Mucosa of stomach (tissue), 1 donor: ENCODE results near the gene LTO1.

Source experiments
- H3K27me3 ChIP-seq: one replicate; pipeline ENCODE4 v1.7.0; 2013; ENCODE audit warnings: mild to moderate bottlenecking, low read length; ENCODE audit not compliant: control insufficient read depth, insufficient read depth
- H3K36me3 ChIP-seq: one replicate; pipeline ENCODE4 v1.7.0; 2013; ENCODE audit warnings: low read length; ENCODE audit not compliant: control insufficient read depth, insufficient read depth
- H3K4me1 ChIP-seq: one replicate; pipeline ENCODE4 v1.7.0; 2013; ENCODE audit warnings: mild to moderate bottlenecking, low read length; ENCODE audit not compliant: control insufficient read depth, insufficient read depth
- H3K4me3 ChIP-seq: one replicate; pipeline ENCODE4 v1.7.0; 2013; ENCODE audit warnings: low read length
- H3K9ac ChIP-seq: one replicate; pipeline ENCODE4 v1.7.0; 2013; ENCODE audit warnings: mild to moderate bottlenecking, low read length, moderate library complexity
- H3K9me3 ChIP-seq: one replicate; pipeline ENCODE4 v1.7.0; 2013; ENCODE audit warnings: mild to moderate bottlenecking, low read length, moderate library complexity; ENCODE audit not compliant: control insufficient read depth
- donor health status: Pancreatic carcinoma.

LTO1 gene

DNA sequence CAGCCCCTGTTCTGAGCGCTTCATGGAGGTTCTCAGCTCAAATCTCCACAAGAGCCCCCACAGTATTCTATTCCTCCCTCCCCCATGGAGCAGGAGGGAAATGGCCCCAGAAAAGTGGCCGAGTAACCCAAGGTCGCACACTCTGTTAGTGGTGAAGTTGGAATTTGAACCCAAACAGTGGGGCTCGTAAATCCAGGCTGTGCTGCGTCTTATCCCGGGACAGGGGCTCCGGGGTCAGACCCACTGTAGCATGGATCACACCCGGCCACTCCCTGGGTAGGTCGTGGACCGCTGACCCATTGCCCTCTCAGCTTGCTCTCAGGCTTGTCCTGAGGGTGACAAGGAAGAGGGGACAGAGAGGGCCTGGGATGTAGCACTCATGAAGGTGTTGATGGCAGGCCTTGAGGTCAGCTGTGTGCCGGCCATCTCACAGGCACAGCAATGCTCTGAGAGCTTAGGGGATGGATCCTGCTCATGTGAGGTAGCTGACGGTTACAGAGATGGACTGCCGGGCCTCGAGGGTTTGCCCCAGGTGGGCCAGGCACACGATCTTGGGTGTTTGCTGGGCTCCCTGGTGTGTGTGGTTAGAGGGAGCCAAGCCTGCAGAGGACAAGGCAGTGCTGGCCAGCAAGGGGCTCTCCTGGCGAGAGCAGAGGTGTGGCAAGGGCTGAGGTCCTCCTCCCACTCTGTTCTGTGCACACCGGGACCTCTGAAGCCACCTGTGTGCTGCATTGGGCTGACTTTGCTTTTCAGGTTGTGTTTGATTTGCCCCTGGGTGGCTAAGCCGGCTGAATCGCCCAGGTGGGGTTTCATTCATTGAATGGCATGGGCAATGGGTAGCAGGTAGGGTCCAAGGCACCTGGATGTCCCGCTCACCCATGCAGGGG, 31.0 kb upstream of the LTO1 start:
- H3K36me3 ChIP-seq = no peaks in the 10 kb centered on the region
- H3K9ac ChIP-seq = no peak overlapping the region
- H3K4me1 ChIP-seq = peaks cover 6% of the 10 kb centered on the region
- H3K27me3 ChIP-seq = peaks cover 72% of the 10 kb centered on the region
- no peaks in the 10 kb centered on the region for H3K9me3 ChIP-seq
- no peak overlapping the region for H3K4me3 ChIP-seq

DNA sequence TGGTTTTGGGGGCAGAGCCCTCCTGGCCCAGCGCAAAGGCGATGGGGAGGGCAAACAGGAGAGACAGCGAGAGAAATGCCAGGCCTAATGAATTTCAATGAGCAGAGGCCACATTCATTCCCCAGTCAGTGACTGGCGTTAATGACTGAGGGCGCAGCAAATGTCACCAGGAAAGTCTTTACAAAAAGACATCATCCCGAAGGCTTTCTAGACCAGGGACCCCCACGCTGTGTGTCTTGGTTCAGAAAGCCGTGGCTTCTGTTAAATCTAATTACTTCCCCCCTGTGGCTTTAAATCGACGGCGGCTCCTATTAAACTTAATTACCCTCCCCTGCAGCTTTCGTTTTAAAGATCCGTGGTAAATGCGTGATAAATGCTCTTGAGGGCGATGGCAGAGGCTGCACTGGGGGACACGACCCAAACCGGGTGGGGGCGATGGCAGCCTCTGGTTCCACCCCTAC, 30.2 kb upstream of the LTO1 start:
- Histone ChIP-seq H3K4me3 (no peak overlapping the region), H3K4me1 (peaks cover 11% of the 10 kb centered on the region), H3K9ac (no peak overlapping the region), H3K9me3 (no peaks in the 10 kb centered on the region), H3K36me3 (no peaks in the 10 kb centered on the region), H3K27me3 (peaks cover 77% of the 10 kb centered on the region)

GRCh38 chr11:69704508-69705253, 29.5 kb upstream of the LTO1 start:
- Histone ChIP-seq H3K36me3 (no peaks in the 10 kb centered on the region), H3K4me1 (peaks cover 11% of the 10 kb centered on the region), H3K9ac (no peak overlapping the region), H3K27me3 (peaks cover 73% of the 10 kb centered on the region), H3K9me3 (no peaks in the 10 kb centered on the region), H3K4me3 (no peak overlapping the region)

- H3K9ac ChIP-seq = no peak within 1 kb of the TSS
- H3K4me3 ChIP-seq = no peak within 1 kb of the TSS
- H3K4me1 ChIP-seq = peaks cover 11% of the 10 kb centered on the region
- no peaks in the 10 kb centered on the region for H3K9me3 ChIP-seq
- peaks cover 67% of the 10 kb centered on the region for H3K27me3 ChIP-seq
- H3K36me3 ChIP-seq = no peaks in the 10 kb centered on the region
Measured at GRCh38 chr11:69703768-69704507, 28.8 kb upstream of the LTO1 start, which contains the start of gene FGF19. Gene FGF19, minus strand, starts transcription at chr11:69704022. Its CDS starts 146 bp downstream, at chr11:69703876.

DNA sequence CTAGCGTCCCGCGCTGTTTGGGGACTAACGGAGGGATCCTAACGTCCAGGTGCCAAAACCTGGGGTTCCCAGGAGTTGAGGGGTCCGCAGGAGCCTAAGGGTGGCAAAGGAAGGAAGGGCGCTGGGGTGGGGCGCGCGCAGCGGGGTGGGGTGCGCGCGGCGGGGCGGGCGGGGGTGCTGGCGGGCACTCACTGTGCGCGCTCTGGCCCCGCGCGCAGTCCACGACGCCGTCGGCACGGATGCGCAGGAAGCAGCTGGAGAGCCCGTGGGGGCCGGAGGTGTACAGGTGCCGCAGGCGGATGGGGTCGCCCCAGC, 28.3 kb upstream of the LTO1 start:
- no peaks in the 10 kb centered on the region for H3K36me3 ChIP-seq
- no peak overlapping the region for H3K4me3 ChIP-seq
- H3K27me3 ChIP-seq = peaks cover 67% of the 10 kb centered on the region
- H3K9ac ChIP-seq = no peak overlapping the region
- H3K9me3 ChIP-seq = no peaks in the 10 kb centered on the region
- H3K4me1 ChIP-seq = peaks cover 11% of the 10 kb centered on the region

GRCh38 chr11:69702769-69703452, 27.8 kb upstream of the LTO1 start:
- peaks cover 67% of the 10 kb centered on the region for H3K27me3 ChIP-seq
- no peaks in the 10 kb centered on the region for H3K36me3 ChIP-seq
- H3K9me3 ChIP-seq = no peaks in the 10 kb centered on the region
- H3K4me3 ChIP-seq = no peak overlapping the region
- H3K9ac ChIP-seq = no peak overlapping the region
- peaks cover 11% of the 10 kb centered on the region for H3K4me1 ChIP-seq

- H3K4me1 ChIP-seq = peaks cover 11% of the 10 kb centered on the region
- H3K9me3 ChIP-seq = no peaks in the 10 kb centered on the region
- H3K9ac ChIP-seq = no peak overlapping the region
- no peaks in the 10 kb centered on the region for H3K36me3 ChIP-seq
- no peak overlapping the region for H3K4me3 ChIP-seq
- H3K27me3 ChIP-seq = peaks cover 67% of the 10 kb centered on the region
Measured at GRCh38 chr11:69702239-69702691, 27.1 kb upstream of the LTO1 start.

GRCh38 chr11:69700278-69701140, 25.4 kb upstream of the LTO1 start:
- peaks cover 50% of the 10 kb centered on the region for H3K27me3 ChIP-seq
- H3K4me1 ChIP-seq = peaks cover 11% of the 10 kb centered on the region
- H3K9ac ChIP-seq = no peak overlapping the region
- no peak overlapping the region for H3K4me3 ChIP-seq
- no peaks in the 10 kb centered on the region for H3K36me3 ChIP-seq
- H3K9me3 ChIP-seq = no peaks in the 10 kb centered on the region

DNA sequence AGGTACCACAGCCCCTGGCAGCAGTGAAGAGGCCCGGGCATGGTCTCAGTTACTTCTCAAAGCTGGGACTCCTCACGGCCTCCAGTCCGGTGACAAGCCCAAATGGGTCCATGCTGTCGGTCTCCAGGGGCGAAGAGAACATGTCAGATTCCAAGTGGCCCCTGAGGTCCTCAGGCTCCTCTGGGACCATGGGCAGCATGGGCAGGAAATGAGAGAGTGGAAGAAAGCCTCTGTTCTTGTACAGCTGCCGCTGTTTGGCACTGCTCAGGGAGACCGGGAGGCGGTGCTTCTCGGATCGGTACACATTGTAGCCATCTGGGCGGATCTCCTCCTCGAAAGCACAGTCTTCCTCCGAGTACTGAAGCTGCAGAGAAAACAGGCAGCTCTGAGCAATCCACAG, 24.1 kb upstream of the LTO1 start:
- Histone ChIP-seq H3K4me1 (peaks cover 8% of the 10 kb centered on the region), H3K27me3 (peaks cover 42% of the 10 kb centered on the region), H3K36me3 (no peaks in the 10 kb centered on the region), H3K9ac (no peak overlapping the region), H3K9me3 (no peaks in the 10 kb centered on the region), H3K4me3 (no peak overlapping the region)

DNA sequence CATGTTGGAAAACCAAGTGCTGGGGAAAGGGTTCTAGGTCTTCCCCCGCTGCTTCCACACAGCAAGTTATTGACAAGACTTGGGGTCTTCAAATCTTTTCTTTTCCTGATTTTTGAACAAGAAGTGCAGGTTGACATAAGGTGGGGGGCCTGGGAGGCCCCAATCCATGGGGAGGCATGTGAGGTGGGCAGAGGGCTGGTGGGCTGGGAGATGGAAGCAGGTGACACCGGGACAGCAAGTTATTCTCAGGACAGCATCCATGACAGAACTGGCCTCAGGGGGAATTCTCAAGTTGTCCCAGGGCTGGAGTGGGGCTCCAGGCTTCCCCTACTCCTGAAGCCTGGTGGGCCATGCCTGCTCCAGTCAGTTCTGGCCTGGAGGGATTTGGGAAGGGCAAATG, 23.2 kb upstream of the LTO1 start:
- Histone ChIP-seq H3K9ac (no peak overlapping the region), H3K9me3 (no peaks in the 10 kb centered on the region), H3K27me3 (peaks cover 34% of the 10 kb centered on the region), H3K36me3 (no peaks in the 10 kb centered on the region), H3K4me1 (peaks cover 6% of the 10 kb centered on the region), H3K4me3 (no peak overlapping the region)

DNA sequence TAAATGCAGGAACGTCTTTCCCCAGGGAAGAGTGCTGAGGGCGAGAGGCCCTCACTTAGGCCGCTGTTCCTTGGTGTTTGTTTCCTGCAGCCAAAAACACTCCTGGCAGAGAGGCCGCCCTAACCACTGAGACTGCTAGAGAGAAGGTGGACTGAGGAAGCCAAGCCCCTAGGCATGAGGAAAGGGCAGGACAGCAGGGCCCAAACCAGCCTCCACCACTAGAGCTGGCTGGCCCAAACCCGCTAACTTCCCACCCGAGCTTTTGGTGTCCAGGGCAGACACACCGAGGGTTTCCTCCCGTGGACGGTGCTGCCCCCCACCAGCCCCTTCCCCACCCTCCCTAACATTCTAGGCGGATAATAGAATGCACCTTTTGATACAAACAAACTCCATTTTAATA, 22.7 kb upstream of the LTO1 start:
- Histone ChIP-seq H3K27me3 (peaks cover 29% of the 10 kb centered on the region), H3K4me1 (peaks cover 6% of the 10 kb centered on the region), H3K4me3 (no peak overlapping the region), H3K36me3 (no peaks in the 10 kb centered on the region), H3K9ac (no peak overlapping the region), H3K9me3 (no peaks in the 10 kb centered on the region)
